Lower leg skin (tissue), 4 donors: ENCODE data around the gene MYO10. TPM values are rescaled to one million over a fixed set of nuclear protein-coding genes. Genes with fewer than 3 reads are reported as not detected.

Experiments
- DNase-seq, 2 donors: peaks; one replicate each; pipeline ENCODE4 v3.0.0-alpha.2; 2019; ENCODE audit warnings: low spot score in 2 of 2
- H3K4me3 ChIP-seq: fragments of 200-600 bp; sonication (generic); 2 replicates; pipeline ENCODE4 v1.5.1; 2017; ENCODE audit warnings: mild to moderate bottlenecking, low read depth; ENCODE audit not compliant: poor library complexity, severe bottlenecking
- CTCF ChIP-seq, 3 donors: fragments of 450-650 bp; IDR thresholded peaks; one replicate each; pipeline ENCODE4 v1.5.1; 2016; ENCODE audit warnings: antibody characterized with exemption in 3 of 3, mild to moderate bottlenecking in 3 of 3, moderate library complexity in 2 of 3
- POLR2A ChIP-seq, 2 donors: fragments of 450-650 bp; IDR thresholded peaks; one replicate each; pipeline ENCODE4 v1.6.1; 2016 to 2017; ENCODE audit warnings: antibody characterized with exemption in 2 of 2, mild to moderate bottlenecking in 1 of 2, moderate library complexity in 1 of 2
- WGBS, 2 donors: methylation state at CpG; one replicate each; pipeline ENCODE4 v1.1.5; 2018; 5-methylcytosine and 5-hydroxymethylcytosine counted together
- intact Hi-C: fragments of 100-400 bp; cut with DNase I; formaldehyde crosslinking; loops from one replicate; pipeline ENCODE4 v1.15.0; 2023; ENCODE audit warnings: low total_unique reads
- total RNA-seq, 4 donors: library from RNA; depleted of rRNA; stranded (reverse); fragments of >200 nt; gene quantifications; one replicate each; pipeline ENCODE4 v1.1.0, GENCODE V29; 2016

Gene MYO10
- total RNA-seq, 4 donors from 2014 or later, result 34.7 to 57.4 (median 47.3) TPM

- WGBS, 2 donors, result 32 to 36% methylated on average over 12 of the region's 12 CpGs
- peak; percentile 70 to 92 for DNase-seq
- intact Hi-C loops, result no loop called here
Observed at GRCh38 chr5:16809395-16810207, 126.5 kb downstream of the MYO10 start.

GRCh38 chr5:16809010-16809394, 127.1 kb downstream of the MYO10 start:
- no peak for DNase-seq
- intact Hi-C loops, result no loop called here
- TF ChIP-seq POLR2A (IDR thresholded peaks at IDR 0.05) (no peak), CTCF (IDR thresholded peaks at IDR 0.05) (no peak)
- H3K4me3 ChIP-seq, result no peak overlapping the region
- WGBS, 2 donors, result 64 to 65% methylated on average over 11 of the region's 11 CpGs

More at GRCh38 chr5:16809395-16810207, 126.5 kb downstream of the MYO10 start:
- H3K4me3 ChIP-seq, result no peak overlapping the region
- TF ChIP-seq CTCF (IDR thresholded peaks at IDR 0.05), result no peak
- no peak for TF ChIP-seq POLR2A (IDR thresholded peaks at IDR 0.05)

- DNase-seq, result no peak
- no peak overlapping the region for H3K4me3 ChIP-seq
- intact Hi-C loops, result no loop called here
- WGBS, 2 donors, result 89 to 90% methylated on average over 7 of the region's 7 CpGs
- TF ChIP-seq CTCF (IDR thresholded peaks at IDR 0.05), result no peak
- TF ChIP-seq POLR2A (IDR thresholded peaks at IDR 0.05), result no peak
Observed at GRCh38 chr5:16808021-16808420, 128.1 kb downstream of the MYO10 start.

- 72 to 81% methylated on average over 5 of the region's 5 CpGs for WGBS, 2 donors
- no peak for DNase-seq
- intact Hi-C loops, result no loop called here
Observed at GRCh38 chr5:16807547-16807864, 128.6 kb downstream of the MYO10 start.

GRCh38 chr5:16806711-16807546, 129.2 kb downstream of the MYO10 start:
- intact Hi-C loops, result no loop called here
- 77 to 79% methylated on average over 12 of the region's 12 CpGs for WGBS, 2 donors

More at GRCh38 chr5:16807547-16807864, 128.6 kb downstream of the MYO10 start:
- H3K4me3 ChIP-seq, result no peak overlapping the region
- TF ChIP-seq CTCF (IDR thresholded peaks at IDR 0.05) (no peak), POLR2A (IDR thresholded peaks at IDR 0.05) (no peak)

More at GRCh38 chr5:16806711-16807546, 129.2 kb downstream of the MYO10 start:
- no peak for DNase-seq
- TF ChIP-seq POLR2A (IDR thresholded peaks at IDR 0.05), result no peak
- TF ChIP-seq CTCF (IDR thresholded peaks at IDR 0.05), result no peak
- no peak overlapping the region for H3K4me3 ChIP-seq
